HG03196 (cell line): ENCODE measurements around the gene PHTF2.
"Not testable (repeated sequence)": the region's sequence is repeated elsewhere in the genome, so short reads cannot be mapped to it uniquely, and the experiment has no call there.

Experiments
- ATAC-seq: cut with Tn5 transposase; IDR thresholded peaks from one replicate; pipeline ENCODE4 v1.9.1; 2021; ENCODE audit not compliant: unreplicated experiment

Gene PHTF2

DNA sequence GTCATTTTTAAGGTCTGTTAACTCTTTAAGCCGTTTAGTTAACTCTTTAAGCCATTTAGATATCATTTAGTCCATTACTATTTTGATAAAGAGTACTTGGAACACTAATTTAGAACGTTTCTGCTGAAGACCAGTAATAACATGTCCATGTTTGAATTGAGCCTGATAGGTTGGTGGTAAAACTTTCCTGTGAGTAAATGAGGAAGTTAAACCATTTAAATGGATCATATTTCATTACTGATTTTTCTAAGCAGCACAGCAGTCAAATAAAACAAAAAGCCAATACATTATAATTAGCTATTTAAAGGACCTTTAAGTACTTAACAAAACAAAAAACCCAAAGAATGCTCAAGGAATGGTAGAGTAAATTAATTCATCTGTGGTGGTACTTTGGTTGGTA is 29.4 kb downstream of the PHTF2 start:
- ATAC-seq = no peak

DNA sequence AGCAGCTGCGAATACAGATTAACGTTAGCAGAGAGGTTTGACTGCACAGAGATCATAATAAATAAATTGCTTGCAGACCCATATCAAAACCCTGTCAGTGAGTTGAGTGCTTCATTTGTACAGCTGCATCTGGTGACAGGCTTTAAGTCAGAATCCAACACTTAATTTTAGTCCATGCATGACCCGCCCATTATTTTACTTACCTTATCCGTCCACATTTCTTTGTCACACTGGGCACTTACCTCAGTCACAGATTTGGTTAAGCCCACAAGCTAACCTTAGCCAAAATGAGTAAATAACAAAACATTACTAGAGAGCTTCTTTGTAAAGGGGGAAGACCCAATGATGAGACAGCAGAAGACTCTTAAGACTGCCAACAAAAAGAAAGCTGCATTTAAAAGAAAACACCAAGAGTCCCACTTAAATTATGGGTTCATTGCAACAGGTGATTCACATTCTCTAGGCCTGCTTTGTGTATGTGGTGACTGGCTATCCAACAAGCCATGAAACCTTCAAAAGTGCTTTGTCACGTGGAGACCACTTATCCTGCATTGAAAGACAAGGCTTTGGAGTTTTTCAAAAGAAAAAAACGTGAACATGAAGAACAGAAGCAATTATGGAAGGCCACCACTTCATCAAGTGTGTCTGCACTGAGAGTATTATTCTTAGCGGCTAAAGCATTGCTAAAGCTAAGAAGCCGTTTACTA is 32.2 kb downstream of the PHTF2 start:
- no peak for ATAC-seq

DNA sequence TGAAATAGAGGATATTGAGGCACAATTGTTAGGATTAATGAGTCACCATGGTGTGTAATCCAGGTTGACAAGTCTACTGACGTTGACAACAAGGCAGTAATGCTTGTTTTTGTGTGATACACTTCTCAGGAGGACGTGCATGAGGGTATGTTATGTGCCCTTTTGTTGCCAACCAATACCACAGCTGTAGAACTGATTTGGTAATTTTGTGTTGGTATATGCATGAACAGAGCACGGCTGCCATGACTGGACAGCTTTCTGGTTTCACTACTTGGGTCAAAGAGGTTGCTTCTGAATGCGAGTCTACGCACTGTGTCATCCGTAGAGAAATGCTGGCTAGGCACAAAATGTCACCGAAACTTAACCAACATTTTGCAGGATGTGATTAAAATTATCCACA is 32.9 kb downstream of the PHTF2 start:
- no peak for ATAC-seq

DNA sequence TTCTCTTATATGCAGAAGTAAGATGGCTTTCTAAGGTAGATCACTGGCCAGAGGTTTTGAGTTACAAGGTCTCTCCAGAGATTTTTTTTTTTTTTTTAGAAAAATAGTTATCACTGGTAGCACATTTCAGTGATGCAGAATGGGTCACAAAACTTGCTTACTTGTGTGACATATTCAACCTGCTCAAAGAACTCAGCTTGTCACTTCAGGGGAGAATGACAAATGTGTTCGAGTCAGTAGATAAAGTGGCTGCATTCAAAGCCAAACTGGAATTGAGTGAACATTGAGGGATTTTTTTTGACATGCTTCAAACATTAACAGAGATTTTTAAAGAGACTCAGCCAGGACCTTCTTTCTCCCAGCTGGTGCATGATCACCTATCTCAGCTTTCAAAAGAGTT is 33.4 kb downstream of the PHTF2 start:
- no peak for ATAC-seq

DNA sequence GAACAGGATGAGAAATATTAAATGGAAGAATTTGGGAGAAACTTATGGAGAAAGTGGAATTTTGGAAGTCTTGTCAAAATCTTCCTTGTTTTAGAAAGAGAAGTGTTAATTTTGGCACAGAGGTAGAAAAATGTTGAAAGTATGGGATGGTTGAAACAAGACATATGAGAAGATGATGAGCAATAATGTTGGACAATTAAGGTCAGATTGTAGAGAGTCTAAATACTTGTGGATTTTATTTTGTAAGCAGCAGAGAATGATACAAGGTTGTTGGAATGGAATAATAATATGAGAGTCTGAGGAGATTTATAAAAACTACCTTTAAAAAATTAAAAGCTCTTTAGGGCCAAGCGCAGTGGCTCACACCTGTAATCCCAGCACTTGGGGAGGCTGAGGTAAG is 34.6 kb downstream of the PHTF2 start:
- no peak for ATAC-seq

DNA sequence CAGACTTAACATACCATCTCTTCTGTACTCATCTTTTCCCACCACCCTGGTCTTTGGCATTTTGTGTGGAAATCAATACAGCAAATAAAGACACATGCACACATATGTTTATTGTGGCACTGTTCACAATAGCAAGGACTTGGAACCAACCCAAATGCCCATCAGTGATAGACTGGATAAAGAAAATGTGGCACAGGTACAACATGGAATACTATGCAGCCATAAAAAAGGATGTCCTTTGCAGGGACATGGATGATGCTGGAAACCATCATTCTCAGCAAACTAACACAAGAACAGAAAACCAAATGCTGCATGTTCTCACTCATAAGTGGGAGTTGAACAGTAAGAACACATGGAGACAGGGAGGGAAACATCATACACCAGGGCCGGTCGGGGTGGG is 37.9 kb downstream of the PHTF2 start:
- not testable (repeated sequence) for ATAC-seq

DNA sequence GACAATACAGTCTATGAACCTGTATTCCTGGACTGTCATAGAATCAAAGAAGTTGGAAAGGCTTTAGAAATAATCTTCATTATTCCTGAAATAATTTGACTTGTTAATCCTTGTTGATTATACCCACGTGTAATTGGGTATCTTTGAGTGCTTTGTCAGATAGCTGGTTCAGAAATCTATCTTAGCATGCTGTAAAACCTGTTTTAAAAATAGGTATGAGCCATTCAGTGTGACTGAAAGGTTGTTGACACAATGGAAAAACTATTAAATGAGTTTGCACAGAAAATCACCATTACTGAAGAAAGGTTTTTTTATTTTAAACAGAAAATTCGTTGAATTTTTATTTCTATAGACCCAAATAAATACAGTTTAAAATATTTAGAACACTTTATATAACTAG is 38.7 kb downstream of the PHTF2 start:
- ATAC-seq = no peak

DNA sequence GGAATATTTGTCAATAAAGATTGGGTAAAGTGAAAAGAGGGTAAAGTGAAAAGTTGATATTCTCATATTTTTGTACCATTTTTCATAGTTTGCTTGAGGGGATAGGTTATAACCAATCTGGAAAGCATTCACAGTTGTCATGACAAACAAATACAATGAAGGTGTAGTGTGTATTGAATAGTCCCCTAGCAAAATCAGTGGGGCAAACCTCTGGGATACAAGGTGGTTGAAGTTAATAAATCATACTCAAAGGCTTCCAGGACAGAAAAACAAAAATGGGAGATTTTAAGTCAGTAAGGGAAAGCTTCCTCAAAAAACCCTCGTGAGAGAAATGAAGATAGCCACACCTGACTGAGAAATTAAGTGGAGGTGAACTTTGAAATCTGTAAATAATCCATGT is 39.4 kb downstream of the PHTF2 start:
- no peak for ATAC-seq

DNA sequence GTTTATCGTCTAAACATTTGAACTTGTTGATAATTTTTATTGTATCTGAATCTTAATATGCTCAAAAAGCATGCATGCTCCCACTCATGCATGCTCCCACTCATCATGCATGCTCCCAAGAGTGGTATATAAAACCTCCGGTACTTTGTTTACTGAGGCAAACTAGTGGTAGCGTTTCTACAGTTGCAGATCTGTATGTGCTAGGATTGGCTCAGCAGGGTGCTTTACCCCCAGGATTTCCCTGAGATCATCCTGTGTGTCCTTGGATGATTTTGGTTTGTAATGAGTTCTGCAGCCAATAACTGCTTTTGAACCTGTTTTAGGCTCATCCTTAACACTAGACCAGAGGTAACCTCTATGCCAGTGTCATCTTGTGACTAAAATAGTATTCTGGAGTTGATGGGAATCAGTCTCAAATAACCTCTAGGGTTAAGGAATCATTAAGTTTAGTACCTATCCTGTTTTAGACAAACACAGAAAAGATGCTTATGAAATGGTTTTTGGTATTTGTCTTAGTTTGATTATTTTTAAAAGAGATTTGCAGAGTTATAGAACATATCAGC is 40.4 kb downstream of the PHTF2 start:
- ATAC-seq = no peak

DNA sequence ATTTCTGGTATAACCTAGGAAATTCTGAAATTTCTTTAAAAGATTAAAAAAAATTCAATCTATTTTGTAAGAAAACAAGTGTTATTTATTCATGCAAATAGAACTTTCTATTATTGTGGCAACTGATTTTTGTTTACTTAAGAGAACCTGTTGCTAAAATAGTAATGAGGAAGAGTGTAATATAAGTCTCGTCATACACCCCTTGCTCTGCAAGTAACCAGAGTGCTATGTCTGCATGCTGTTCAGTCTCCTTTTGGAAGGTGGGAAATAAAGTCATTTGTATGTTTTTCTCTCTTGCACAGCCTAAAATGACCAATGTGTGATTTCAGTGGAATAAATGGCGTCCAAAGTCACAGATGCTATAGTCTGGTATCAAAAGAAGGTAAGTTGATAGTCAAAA is 41.3 kb downstream of the PHTF2 start:
- ATAC-seq = no peak

DNA sequence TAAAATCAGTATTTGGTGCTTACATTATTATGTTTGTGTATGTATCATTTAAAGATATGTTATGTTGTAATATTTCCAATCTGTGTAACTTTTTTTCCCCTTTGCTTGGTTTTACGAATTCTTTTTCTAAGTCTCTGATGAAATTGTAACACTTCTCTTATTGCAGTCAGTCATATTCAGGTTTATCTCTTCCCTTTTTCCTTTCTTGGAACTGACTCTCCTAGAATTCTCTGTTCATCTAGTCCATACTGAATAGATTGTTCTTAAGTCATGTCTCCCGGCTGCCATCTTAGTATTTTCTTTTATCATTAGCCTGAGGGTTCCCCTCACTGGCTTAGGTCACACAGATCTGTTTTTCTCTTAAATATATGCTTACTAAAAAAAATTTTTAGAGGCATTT is 44.6 kb downstream of the PHTF2 start:
- no peak for ATAC-seq

DNA sequence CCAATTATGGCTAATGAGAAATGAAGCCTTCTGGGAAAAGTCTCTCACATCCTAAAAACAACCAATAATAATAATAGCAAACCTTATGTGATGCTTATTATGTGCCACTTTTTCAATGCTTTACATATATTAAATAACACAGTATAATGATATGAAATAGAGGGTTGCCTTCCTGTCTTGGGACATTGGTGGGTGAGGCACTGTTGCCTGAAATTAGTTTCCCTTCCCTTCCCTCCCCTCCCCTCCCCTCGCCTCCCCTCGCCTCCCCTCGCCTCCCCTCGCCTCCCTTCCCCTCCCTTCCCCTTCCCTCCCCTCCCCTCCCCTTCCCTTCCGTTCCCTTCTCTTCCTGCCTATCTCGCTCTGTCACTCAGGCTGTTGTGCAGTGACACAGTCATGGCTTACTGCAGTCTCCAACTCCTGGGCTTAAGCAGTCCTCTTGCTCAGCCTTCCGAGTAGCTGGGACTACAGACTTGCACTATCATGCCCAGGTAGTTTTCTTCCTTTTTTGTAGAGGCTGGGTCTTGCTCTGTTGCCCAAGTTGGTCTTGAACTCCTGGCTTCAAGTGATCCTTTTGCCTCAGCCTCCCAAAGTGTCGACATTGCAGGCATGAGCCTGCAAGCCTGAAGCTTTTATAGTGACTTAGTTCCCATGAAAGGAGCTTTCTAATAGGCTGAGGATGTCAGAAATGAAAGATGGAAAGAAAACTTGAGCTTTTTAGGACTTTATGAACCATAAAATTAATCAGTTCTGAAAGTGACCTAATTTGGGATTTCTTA is 47.9 kb downstream of the PHTF2 start:
- ATAC-seq = no peak

DNA sequence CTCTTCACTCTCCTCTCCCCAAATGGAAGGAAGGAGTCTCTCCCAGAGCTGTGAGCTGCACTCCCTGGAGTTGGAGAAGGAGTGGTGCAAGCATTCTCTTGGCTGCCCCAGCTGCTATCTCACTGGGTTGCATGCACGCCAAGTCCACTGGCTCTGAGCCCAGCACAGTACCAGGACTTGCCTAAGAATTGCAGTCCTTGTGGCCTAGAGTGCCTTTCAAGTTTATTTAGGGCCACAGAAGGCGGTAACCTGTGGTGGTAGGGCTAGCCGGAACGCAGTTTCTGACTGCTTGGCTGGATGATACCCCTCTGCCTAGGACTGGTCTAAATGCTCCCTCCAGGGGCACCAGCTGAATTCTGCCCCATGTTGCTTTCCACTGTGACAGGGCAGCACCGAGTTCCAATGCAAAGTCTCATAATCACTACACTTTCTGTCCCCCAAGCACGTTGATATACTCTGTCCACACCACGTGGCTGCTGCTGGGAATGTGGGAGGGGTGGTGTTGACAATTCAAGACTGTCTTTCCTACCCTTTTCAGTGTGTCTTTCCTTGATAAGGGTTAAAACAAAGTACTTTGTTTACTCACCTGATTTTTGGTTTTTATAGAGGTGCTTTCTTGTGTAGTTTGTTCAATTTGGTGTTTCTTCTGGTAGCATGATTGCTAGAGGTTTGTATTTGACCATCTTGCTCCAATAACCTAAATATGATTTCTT is 57.0 kb downstream of the PHTF2 start:
- no peak for ATAC-seq

DNA sequence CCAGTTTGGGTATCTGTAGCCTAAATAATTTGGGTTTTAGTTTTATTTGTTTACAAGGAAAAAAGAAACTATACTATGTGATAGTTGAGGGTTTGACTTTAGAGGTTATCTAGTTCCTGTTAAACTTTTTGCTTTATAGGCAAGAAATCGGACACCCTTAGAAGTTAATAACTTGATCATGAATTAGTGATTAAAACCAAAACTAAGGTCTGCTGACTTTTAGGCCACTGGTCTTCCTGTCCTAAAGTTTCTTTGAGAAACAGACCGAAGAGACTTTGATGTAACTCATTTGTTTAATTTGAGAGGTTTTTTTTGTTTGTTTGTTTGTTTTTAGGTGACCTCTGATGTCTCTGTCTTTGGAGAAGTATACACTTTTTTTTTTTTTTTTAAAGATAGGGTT is 59.7 kb downstream of the PHTF2 start:
- ATAC-seq = peak; percentile 42

DNA sequence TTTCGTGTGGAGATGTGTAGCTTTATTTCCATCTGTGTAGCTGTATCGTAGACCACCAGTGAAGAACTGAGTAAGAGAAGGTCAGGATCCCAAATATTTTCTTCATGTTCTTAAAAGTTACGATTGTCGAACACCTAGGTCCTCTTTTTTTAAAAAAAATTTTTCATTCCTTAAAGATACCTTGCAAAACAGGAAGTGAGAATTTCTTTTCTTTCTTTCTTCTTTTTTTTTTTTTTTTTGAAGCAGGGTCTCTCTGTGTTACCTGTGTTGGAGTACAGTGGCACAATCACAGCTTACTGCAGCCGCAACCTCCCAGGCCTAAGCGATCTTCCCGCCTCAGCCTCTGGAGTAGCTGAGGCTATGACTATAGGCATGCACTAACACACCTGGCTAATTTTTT is 60.8 kb downstream of the PHTF2 start:
- ATAC-seq = no peak

DNA sequence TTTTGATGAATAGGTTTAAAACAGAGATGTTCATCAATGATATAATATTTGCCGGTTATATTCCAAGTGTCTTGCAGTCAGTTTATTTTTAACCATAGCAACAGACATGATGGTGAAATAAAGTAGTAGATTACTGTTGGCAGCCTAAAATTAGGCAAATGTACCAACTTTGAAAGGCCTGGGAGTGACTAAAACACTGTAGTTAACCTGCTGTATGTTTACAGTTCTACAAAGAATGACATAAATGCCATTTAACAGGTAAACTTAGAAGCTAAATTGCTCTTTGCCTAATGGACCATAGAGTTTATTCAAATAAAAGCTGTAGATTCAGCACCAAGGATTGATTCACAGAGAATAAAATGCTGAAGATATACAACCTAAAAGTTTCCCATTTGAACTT is 64.1 kb downstream of the PHTF2 start:
- no peak for ATAC-seq

DNA sequence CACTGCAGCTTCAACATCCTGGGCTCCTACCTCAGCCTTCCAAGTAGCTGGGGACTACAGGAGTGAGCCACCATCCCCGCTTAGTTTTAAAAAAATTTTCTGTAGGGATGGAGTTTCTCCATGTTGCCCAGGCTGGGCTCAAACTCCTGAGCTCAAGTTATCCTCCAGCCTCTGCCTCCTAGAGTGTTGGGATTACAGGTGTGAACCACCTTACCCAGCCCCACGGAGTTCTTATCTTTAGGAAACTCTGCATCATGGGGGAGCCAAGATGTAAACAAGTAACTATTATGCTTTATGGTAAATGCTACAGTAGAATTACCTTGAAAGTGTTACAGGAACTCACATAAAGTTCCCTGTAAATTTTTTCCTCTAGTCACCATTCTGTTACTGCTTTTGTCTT is 65.3 kb downstream of the PHTF2 start:
- ATAC-seq = no peak

DNA sequence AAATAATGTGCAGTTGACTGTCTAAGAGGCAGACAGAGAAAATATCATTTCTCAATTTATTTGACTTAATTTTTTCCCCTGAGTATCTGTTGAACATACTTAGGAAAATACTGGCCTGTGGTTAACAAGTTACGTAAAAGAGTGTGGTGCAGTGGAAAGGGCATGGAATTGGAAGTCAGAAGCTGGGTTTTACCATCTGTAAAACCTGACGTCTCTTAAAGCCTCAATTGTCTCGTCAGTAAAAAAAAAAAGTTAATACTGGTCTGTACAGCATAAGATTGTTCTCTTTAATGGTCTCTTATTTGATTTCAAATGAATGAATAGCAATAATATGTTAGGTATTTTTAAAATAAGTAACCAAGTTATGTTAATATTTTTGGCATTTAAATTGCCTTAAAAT is 67.8 kb downstream of the PHTF2 start:
- ATAC-seq = no peak

DNA sequence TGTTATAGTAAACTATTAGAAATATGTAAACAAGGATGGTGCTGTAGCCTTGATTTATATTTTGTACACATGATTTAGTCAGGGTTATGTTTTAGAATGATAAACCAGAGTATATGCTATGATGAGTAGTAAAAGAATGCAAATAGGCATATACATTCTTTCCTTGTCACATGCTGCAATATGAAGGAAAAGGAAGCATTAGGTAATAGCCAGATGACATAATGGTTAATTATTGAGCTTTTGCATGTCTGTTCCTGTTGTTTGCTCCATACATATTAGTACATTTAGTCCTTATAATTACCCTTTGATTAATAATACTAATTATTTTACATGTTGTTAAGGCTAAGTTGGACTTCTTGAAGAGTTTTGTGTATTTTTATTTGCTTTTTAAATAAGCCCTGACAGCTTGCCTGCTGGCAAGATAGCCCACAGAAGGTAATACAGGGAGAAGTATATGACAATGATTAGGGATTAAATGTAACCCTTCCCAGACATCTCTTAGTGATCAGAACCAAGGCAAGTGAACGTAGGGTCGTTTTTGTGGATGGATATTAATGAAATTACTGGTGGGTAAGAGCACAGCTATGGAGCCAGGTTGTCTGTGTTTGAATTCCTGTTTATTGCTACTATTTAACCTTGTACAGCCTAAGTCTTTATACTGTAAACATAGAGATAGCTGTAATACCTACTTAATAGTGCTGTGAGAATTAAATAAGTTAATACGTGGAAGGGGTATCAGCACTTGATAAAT is 68.4 kb downstream of the PHTF2 start:
- no peak for ATAC-seq

DNA sequence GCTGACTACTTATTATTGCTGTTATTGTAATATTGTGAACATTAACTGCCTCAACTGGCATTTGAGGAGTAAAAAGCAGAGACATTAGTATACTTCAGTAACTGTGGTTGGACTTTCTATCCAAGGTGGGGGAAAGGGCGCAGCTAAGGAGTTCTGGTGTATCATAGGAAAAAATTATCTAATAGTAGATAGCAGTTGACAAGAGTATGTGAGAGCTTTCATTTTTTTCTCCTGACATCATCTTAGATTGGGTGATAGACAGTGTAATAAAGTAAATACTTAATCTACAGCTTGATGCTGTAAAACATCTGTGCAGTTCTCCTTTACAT is 68.9 kb downstream of the PHTF2 start:
- no peak for ATAC-seq

DNA sequence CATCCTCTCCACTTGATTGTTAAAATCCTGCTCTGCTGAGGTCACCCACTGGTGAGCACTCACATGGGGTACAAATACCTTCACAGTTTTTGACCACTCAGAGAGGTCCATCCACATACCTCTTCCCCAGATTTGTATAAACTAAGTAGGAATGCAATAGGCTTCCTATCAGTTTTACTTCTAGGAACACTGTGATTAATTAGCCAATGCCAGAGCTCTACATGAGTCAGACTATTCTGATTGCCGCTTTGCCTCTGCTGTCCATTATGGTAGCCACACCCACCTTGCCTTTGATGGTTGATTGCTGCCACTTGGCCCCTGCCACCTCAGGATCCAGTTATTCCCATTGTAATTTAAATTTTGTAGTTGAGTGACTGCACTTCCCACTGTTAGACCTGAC is 73.7 kb downstream of the PHTF2 start:
- ATAC-seq = not testable (repeated sequence)
